ENCODE measurements around the gene CSNK1A1.
"Not testable (repeated sequence)": the region's sequence is repeated elsewhere in the genome, so short reads cannot be mapped to it uniquely, and the experiment has no call there.

Gene CSNK1A1

GRCh38 chr5:149452665-149453617 lies 98.3 kb downstream of the CSNK1A1 start:
- DNase-seq = no peak

DNA sequence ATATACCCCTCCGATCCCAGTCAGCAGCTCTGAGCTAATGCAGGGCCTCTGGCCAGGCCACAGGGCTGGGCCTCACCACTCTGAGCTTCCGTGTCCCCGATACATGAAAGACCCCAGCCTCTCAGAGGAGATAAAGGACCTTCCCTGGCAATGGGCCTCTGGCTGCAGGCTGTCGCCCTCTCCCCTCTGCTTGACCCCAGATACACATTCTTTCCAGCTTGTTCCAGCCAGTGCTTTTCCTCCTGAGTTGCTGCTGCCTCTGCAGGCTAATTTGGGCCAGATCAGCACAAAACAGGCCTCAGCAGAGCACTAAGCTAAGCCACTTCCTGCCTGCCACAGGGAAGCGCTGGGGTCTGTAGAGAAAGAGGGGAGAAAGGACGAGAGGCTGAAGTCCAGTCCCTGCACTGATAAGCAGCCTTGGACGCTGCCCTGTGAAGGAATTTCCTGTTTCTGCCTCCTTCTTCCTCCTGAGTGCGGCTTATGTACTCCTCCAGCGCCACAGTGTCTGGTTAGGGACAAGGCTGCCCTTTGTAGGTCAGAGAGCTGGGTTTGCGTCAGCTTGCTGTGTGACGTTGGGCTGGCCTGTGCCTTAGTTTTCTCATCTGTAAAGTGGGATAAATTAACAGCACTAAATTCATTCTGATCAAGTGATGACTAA lies 99.1 kb downstream of the CSNK1A1 start:
- no peak for DNase-seq

DNA sequence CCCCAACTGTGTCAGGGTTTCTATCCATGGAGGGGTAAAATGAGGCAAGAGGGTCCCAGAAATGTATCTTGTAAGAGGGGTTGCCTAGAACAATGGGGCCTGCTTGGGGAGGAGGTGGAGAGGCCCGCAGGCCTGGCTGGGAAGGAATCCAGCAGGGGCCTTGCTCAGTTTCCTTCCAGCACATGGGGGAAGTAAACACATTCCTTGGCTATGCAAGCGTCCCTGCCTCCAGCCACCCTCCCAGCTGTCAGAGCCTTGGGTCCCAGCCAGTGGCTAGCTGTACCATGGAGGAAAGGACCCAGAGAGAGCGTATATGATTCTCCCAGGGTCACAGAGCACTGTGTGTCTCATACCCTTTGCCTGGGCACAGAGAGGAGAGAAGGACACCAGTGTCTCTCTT lies 101.0 kb downstream of the CSNK1A1 start:
- no peak for DNase-seq

GRCh38 chr5:149448831-149449714 lies 102.2 kb downstream of the CSNK1A1 start:
- no peak for DNase-seq

DNA sequence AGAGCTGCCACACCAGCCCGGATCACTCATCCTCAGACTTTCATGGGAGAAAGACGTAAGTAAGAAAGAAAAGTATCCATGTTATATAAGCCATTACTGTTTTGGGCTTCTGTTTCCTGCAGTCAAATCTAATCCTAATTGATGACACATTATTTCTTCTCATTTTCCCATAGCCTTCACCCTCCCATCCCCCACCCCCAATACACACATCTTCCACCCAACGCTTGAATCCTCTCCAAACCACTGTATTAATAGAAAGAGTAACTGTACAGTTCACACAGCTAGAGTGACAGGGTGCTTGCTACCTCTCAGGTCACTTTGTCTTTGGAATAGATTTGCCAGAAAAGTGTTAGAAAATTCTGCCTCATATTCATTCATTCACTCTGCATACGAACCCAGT lies 102.8 kb downstream of the CSNK1A1 start:
- no peak for DNase-seq

GRCh38 chr5:149447373-149448367 lies 103.6 kb downstream of the CSNK1A1 start:
- no peak for DNase-seq

GRCh38 chr5:149446794-149447193 lies 104.4 kb downstream of the CSNK1A1 start:
- not testable (repeated sequence) for DNase-seq

- DNase-seq = no peak
Measured at GRCh38 chr5:149445739-149446369, 105.4 kb downstream of the CSNK1A1 start.

DNA sequence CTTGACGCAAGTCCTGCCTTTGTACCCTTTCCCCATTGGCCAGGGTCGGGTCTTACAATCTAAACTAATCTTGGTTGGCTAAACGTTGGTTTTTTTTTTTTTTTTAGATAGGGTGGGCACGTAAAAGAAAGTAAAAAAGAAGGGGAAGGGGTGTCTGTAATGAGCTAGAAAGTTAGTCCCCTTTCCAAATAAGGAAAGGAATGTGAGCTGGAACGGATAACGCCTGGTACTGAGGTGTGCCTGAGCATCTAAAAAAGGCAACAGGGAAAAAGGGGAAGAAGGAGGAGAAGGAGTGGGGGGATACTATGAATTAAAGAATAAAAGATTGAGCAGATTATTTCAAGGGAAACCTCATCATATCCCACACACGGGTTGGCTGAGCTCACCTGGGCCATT lies 105.9 kb downstream of the CSNK1A1 start:
- DNase-seq = no peak

GRCh38 chr5:149444430-149444829 lies 106.8 kb downstream of the CSNK1A1 start:
- DNase-seq = not testable (repeated sequence)

GRCh38 chr5:149443210-149443609 lies 108.0 kb downstream of the CSNK1A1 start:
- no peak for DNase-seq

DNA sequence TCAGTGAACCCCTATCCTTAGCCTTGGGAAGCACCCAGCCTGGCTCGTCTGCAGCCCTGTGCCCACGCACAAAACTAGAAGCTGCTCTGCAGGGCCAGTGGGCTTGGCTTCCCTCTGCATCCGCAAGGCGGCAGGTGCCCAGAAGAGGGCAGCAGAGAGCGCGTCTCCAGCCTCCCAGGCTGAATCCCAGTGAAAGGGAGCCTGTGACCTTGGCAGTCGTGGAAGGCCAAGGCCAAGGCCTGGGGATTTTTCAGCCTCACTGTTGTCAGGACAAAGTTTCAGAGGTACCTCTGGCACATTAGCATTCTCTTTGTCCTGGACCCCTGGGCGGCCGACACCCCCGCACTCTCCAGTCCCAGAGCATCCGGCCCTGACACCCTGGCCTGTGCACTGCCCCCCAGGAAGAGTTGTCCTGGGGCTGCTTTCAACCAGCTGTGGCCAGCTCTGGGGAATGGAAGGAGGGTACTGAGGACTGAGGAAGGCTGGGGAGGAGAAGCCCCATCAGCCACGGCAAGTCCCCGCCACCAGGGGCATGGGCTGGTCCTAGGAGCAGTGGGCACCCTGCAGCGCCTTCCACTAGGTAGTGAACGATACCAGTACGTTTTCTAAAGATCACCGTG lies 108.6 kb downstream of the CSNK1A1 start:
- DNase-seq = peak; percentile 75

Data from stimulated activated CD4-positive, alpha-beta T cell treated with anti-CD3 and anti-CD28 coated beads, Interleukin-4, amount 100 ng/mL, for 24 hours (primary cell).